HCT116 (cell line): ENCODE results near the gene GPC5. TPM values are rescaled to one million over a fixed set of nuclear protein-coding genes. Genes with fewer than 3 reads are reported as not detected.

Source experiments
- ATAC-seq: fragments of 200-7000 bp; cut with Tn5 transposase; 2 replicates; pipeline ENCODE4 v1.9.1; 2020; ENCODE audit warnings: mild to moderate bottlenecking, moderate library complexity
- BruUV-seq: library from RNA; stranded (reverse); fragments of 400-500 nt; replicated peaks from 2 replicates; lab custom pipeline; 2021; lab: Mats Ljungman, UMichigan
- CTCF ChIA-PET: fragments of 300-600 bp; sonication (Branson Sonifier 250); formaldehyde crosslinking; loops from one replicate; lab custom pipeline; 2021; ENCODE audit warnings: antibody characterized with exemption; lab: Charles Lee
- POLR2A ChIA-PET: fragments of 300-600, 350-600 bp; sonication (Branson Sonifier 250); formaldehyde crosslinking; loops from one replicate; lab custom pipeline; 2021; ENCODE audit warnings: antibody characterized with exemption; lab: Charles Lee
- RAD21 ChIA-PET, 2 experiments: fragments of 300-600 bp; sonication (Branson Sonifier 250); formaldehyde crosslinking; loops; one replicate each; lab custom pipeline; 2023; ENCODE audit warnings: low total read pairs in 2 of 2; ENCODE audit not compliant: uncharacterized antibody in 2 of 2, unreplicated experiment in 2 of 2, low non-redundant PET in 1 of 2; lab: Charles Lee
- DNase-seq: peaks from one replicate; pipeline ENCODE4 v3.0.0-alpha.2; 2010; ENCODE audit warnings: low read depth, low spot score
- H2AFZ ChIP-seq: fragments of 200-600 bp; shearing (Covaris generic), sonication (generic); 2 replicates; pipeline ENCODE4 v1.6.1; 2017; ENCODE audit warnings: low read depth, mixed run types, mixed read lengths, antibody characterized with exemption, low read length; ENCODE audit not compliant: poor library complexity, severe bottlenecking
- H3K27ac ChIP-seq: 2 replicates; pipeline ENCODE4 v1.5.1; 2012; ENCODE audit warnings: low read depth, low read length
- H3K27me3 ChIP-seq: fragments of 200-600 bp; sonication (generic); 2 replicates; pipeline ENCODE4 v1.6.1; 2016; ENCODE audit warnings: mixed run types, low read length, mixed read lengths; ENCODE audit not compliant: insufficient read depth
- H3K36me3 ChIP-seq, 2 experiments: fragments of 200-500 bp in 1 of 2; fragments of 200-600 bp in 1 of 2; sonication (Bioruptor generic) in 1 of 2; sonication (generic) in 1 of 2; 2 replicates each; pipeline versions ENCODE4 v1.5.1 to v1.6.1; 2014 to 2016; ENCODE audit warnings: low read length in 2 of 2, inconsistent platforms in 1 of 2, mixed read lengths in 1 of 2, mixed run types in 1 of 2; ENCODE audit not compliant: insufficient read depth in 2 of 2, control insufficient read depth in 1 of 2
- H3K4me1 ChIP-seq, 2 experiments: fragments of 200-600 bp in 1 of 2; sonication (generic) in 1 of 2; 2 replicates each; pipeline versions ENCODE4 v1.5.1 to v1.6.1; 2012 to 2017; ENCODE audit warnings: low read length in 2 of 2, inconsistent platforms in 1 of 2, mild to moderate bottlenecking in 1 of 2, mixed read lengths in 1 of 2, mixed run types in 1 of 2, moderate library complexity in 1 of 2; ENCODE audit not compliant: insufficient read depth in 2 of 2, control insufficient read depth in 1 of 2
- H3K4me2 ChIP-seq: fragments of 200-600 bp; sonication (generic); 2 replicates; pipeline ENCODE4 v1.6.1; 2017; ENCODE audit warnings: mixed run types, low read length, mixed read lengths
- H3K4me3 ChIP-seq, 2 experiments: fragments of 200-600 bp in 1 of 2; sonication (generic) in 1 of 2; replicated peaks in 1 of 2; 2 replicates each; pipeline ENCODE4 v1.5.1; 2011 to 2016; ENCODE audit warnings: low read length in 2 of 2, control low read depth in 1 of 2, low read depth in 1 of 2, mild to moderate bottlenecking in 1 of 2, mixed read lengths in 1 of 2, mixed run types in 1 of 2
- H3K79me2 ChIP-seq: fragments of 200-600 bp; sonication (generic); 2 replicates; pipeline ENCODE4 v1.6.1; 2017; ENCODE audit warnings: mild to moderate bottlenecking, mixed run types, low read length, moderate library complexity, mixed read lengths; ENCODE audit not compliant: insufficient read depth
- H3K9ac ChIP-seq: fragments of 200-600 bp; sonication (generic); 2 replicates; pipeline ENCODE4 v1.6.1; 2016; ENCODE audit warnings: low read length, mixed read lengths
- H3K9me2 ChIP-seq: fragments of 200-600 bp; sonication (generic), shearing (Covaris generic); 2 replicates; pipeline ENCODE4 v1.6.1; 2017; ENCODE audit warnings: mixed run types, mild to moderate bottlenecking, moderate library complexity; ENCODE audit not compliant: insufficient read depth
- H3K9me3 ChIP-seq, 2 experiments: fragments of 200-500 bp in 1 of 2; fragments of 200-600 bp in 1 of 2; sonication (Bioruptor generic) in 1 of 2; sonication (generic) in 1 of 2; 2 replicates each; pipeline ENCODE4 v1.6.1; 2014 to 2017; ENCODE audit warnings: low read length in 2 of 2, mixed read lengths in 2 of 2, inconsistent platforms in 1 of 2, low read depth in 1 of 2, mild to moderate bottlenecking in 1 of 2, mixed run types in 1 of 2, moderate library complexity in 1 of 2; ENCODE audit not compliant: control insufficient read depth in 1 of 2, insufficient read depth in 1 of 2
- H4K20me1 ChIP-seq: fragments of 200-600 bp; sonication (generic), shearing (Covaris generic); 2 replicates; pipeline ENCODE4 v1.6.1; 2017; ENCODE audit warnings: mixed run types, mild to moderate bottlenecking, moderate library complexity; ENCODE audit not compliant: insufficient read depth
- CEBPB ChIP-seq: IDR thresholded peaks from 2 replicates; pipeline ENCODE4 v1.6.1; 2012; ENCODE audit warnings: low read depth
- EGR1 ChIP-seq: IDR thresholded peaks from 2 replicates; pipeline ENCODE4 v1.6.1; 2012; ENCODE audit warnings: low read depth
- ELF1 ChIP-seq: IDR thresholded peaks from 2 replicates; pipeline ENCODE4 v1.6.1; 2012; ENCODE audit warnings: low read depth, borderline replicate concordance
- POLR2A ChIP-seq: IDR thresholded peaks from 2 replicates; pipeline ENCODE4 v1.7.0; 2011; ENCODE audit warnings: borderline replicate concordance; ENCODE audit not compliant: insufficient read depth, insufficient read length; ENCODE audit errors: extremely low read depth
- intact Hi-C: fragments of 100-400 bp; cut with micrococcal nuclease; formaldehyde crosslinking; loops from 2 replicates; pipeline ENCODE4 v1.10.0; 2022
- total RNA-seq: library from RNA; stranded (reverse); gene quantifications from one replicate; pipeline ENCODE4 v1.2.1, GENCODE V29; 2021; ENCODE audit not compliant: unreplicated experiment
- TF ChIP-seq, protein P1 (sequence below), 3 experiments: fragments of 200-600 bp in 1 of 3; sonication (generic) in 1 of 3; IDR thresholded peaks in 2 of 3; conservative IDR thresholded peaks in 1 of 3; 2 replicates each; pipeline ENCODE4 v1.5.1; 2012 to 2017; ENCODE audit warnings: low read depth in 2 of 3, low read length in 2 of 3, antibody characterized with exemption in 1 of 3, borderline replicate concordance in 1 of 3, control low read depth in 1 of 3, mild to moderate bottlenecking in 1 of 3, mixed read lengths in 1 of 3, mixed run types in 1 of 3, moderate library complexity in 1 of 3; ENCODE audit not compliant: insufficient read depth in 1 of 3
- TF ChIP-seq, protein P2 (sequence below): IDR thresholded peaks from 2 replicates; pipeline ENCODE4 v1.6.1; 2011; ENCODE audit warnings: mild to moderate bottlenecking, low read length, moderate library complexity; ENCODE audit not compliant: insufficient replicate concordance; ENCODE audit errors: extremely low read depth
- TF ChIP-seq, protein P3 (sequence below): IDR thresholded peaks from 2 replicates; pipeline ENCODE4 v1.6.1; 2012; ENCODE audit warnings: low read depth

Gene GPC5
- total RNA-seq, 1 experiment from 2014 or later: not detected

DNA sequence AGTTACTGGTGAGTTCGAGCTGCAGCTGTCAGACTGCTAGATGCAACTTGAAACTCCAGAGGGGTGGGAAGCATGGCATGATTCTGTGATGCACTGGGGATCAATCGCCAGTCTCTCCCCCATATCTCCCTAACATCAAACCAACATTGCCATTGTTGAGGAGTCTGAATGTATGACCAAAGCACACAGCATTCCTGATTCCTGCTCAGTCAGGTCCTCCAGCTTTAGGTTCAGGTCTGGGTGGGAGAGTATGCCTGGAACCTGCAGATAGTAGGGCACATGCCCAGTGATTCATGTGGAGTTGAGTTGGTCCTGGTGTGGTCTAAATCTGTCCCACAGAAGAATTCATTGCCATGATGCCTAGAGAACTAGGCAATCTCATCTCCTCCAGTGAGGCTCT, 269.1 kb downstream of the GPC5 start:
- ATAC-seq (no peak), DNase-seq (no peak)
- intact Hi-C loops: no loop called here
- H3K9me3 ChIP-seq: peaks cover 0 to 20% of the 10 kb centered on the region in 2 experiments; a peak in 2 of 4 replicates
- POLR2A ChIA-PET: no interaction called here
- no peaks in the 10 kb centered on the region for H3K4me1 ChIP-seq
- H3K36me3 ChIP-seq: no peaks in the 10 kb centered on the region
- H3K9ac ChIP-seq: no peak overlapping the region
- TF ChIP-seq, protein P1, sequence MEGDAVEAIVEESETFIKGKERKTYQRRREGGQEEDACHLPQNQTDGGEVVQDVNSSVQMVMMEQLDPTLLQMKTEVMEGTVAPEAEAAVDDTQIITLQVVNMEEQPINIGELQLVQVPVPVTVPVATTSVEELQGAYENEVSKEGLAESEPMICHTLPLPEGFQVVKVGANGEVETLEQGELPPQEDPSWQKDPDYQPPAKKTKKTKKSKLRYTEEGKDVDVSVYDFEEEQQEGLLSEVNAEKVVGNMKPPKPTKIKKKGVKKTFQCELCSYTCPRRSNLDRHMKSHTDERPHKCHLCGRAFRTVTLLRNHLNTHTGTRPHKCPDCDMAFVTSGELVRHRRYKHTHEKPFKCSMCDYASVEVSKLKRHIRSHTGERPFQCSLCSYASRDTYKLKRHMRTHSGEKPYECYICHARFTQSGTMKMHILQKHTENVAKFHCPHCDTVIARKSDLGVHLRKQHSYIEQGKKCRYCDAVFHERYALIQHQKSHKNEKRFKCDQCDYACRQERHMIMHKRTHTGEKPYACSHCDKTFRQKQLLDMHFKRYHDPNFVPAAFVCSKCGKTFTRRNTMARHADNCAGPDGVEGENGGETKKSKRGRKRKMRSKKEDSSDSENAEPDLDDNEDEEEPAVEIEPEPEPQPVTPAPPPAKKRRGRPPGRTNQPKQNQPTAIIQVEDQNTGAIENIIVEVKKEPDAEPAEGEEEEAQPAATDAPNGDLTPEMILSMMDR (IDR thresholded peaks at IDR 0.05 in 2 of 3, conservative IDR thresholded peaks at IDR 0.05 in 1 of 3; ENCODE audit: borderline replicate concordance in 1 of 3, insufficient read depth in 1 of 3, low read depth in 2 of 3, low read length in 2 of 3): no peak
- no peak for TF ChIP-seq POLR2A
- TF ChIP-seq CEBPB: no peak
- TF ChIP-seq, protein P2, sequence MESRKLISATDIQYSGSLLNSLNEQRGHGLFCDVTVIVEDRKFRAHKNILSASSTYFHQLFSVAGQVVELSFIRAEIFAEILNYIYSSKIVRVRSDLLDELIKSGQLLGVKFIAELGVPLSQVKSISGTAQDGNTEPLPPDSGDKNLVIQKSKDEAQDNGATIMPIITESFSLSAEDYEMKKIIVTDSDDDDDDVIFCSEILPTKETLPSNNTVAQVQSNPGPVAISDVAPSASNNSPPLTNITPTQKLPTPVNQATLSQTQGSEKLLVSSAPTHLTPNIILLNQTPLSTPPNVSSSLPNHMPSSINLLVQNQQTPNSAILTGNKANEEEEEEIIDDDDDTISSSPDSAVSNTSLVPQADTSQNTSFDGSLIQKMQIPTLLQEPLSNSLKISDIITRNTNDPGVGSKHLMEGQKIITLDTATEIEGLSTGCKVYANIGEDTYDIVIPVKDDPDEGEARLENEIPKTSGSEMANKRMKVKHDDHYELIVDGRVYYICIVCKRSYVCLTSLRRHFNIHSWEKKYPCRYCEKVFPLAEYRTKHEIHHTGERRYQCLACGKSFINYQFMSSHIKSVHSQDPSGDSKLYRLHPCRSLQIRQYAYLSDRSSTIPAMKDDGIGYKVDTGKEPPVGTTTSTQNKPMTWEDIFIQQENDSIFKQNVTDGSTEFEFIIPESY: no peak
- no peak for TF ChIP-seq EGR1
- TF ChIP-seq, protein P3, sequence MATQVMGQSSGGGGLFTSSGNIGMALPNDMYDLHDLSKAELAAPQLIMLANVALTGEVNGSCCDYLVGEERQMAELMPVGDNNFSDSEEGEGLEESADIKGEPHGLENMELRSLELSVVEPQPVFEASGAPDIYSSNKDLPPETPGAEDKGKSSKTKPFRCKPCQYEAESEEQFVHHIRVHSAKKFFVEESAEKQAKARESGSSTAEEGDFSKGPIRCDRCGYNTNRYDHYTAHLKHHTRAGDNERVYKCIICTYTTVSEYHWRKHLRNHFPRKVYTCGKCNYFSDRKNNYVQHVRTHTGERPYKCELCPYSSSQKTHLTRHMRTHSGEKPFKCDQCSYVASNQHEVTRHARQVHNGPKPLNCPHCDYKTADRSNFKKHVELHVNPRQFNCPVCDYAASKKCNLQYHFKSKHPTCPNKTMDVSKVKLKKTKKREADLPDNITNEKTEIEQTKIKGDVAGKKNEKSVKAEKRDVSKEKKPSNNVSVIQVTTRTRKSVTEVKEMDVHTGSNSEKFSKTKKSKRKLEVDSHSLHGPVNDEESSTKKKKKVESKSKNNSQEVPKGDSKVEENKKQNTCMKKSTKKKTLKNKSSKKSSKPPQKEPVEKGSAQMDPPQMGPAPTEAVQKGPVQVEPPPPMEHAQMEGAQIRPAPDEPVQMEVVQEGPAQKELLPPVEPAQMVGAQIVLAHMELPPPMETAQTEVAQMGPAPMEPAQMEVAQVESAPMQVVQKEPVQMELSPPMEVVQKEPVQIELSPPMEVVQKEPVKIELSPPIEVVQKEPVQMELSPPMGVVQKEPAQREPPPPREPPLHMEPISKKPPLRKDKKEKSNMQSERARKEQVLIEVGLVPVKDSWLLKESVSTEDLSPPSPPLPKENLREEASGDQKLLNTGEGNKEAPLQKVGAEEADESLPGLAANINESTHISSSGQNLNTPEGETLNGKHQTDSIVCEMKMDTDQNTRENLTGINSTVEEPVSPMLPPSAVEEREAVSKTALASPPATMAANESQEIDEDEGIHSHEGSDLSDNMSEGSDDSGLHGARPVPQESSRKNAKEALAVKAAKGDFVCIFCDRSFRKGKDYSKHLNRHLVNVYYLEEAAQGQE: no peak
- TF ChIP-seq ELF1: no peak
- no peaks in the 10 kb centered on the region for H3K79me2 ChIP-seq
- RAD21 ChIA-PET: no interaction called here
- no peak overlapping the region for H3K27ac ChIP-seq
- no TSS peak for BruUV-seq
- no peak overlapping the region for H3K4me2 ChIP-seq
- H3K4me3 ChIP-seq: no peak overlapping the region
- no peaks in the 10 kb centered on the region for H3K27me3 ChIP-seq
- H4K20me1 ChIP-seq: no peaks in the 10 kb centered on the region; the same call in 1 of the 2 replicates
- H2AFZ ChIP-seq: no peak overlapping the region
- CTCF ChIA-PET: no interaction called here
- no peaks in the 10 kb centered on the region for H3K9me2 ChIP-seq
